GM18873 (cell line): Measurements from ENCODE around the gene HECW1.

Experiments
- ATAC-seq: cut with Tn5 transposase; IDR thresholded peaks from one replicate; pipeline ENCODE4 v1.9.1; 2021; ENCODE audit warnings: mild to moderate bottlenecking, moderate library complexity, moderate number of reproducible peaks; ENCODE audit not compliant: unreplicated experiment, low FRiP score

Gene HECW1

GRCh38 chr7:43396187-43396740 is 283.8 kb downstream of the HECW1 start:
- no peak for ATAC-seq

- no peak for ATAC-seq
These were observed 286.4 kb downstream of the HECW1 start for GRCh38 chr7:43398831-43399230.

DNA sequence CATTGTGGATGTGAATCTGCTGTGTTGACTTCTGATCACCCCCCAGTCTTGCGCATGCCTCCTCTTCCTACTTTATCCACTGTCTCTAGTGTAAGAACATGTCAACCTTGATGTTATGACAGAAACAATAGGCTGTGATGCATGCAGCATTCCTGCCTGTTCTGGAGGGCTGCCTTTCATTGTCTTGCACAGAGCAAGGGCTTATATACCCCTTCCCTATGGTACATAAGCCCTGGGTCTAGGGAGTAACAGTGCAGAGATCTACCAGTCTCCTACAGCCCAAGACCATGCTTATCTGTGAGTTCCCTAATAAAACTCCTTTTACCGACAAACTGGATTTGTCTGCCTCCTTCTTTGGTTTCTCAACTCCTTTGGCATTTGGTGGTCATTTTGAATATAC is 293.5 kb downstream of the HECW1 start:
- no peak for ATAC-seq

DNA sequence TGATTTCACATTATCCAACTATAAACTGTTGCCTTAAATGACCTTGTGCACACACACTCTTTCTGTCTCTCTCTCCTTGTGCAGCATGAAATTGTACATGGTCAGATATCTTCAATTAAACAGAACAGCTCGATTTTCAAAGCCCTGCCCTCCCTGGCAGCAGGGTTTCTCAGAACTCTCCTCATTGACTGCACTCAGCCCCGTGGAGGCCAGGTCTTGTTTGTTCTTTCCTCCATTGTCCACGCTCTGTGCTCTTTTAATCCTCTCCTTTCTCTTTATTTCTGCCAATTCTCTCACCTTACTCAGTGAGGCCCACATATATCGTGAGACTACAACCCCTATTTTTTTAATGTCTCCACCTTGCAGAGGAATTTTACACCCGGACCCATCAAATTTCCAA is 294.5 kb downstream of the HECW1 start:
- no peak for ATAC-seq

GRCh38 chr7:43408981-43409380 is 296.5 kb downstream of the HECW1 start:
- no peak for ATAC-seq

- no peak for ATAC-seq
These were observed 305.0 kb downstream of the HECW1 start for GRCh38 chr7:43417455-43417854.

GRCh38 chr7:43430411-43430810 is 318.0 kb downstream of the HECW1 start:
- ATAC-seq = no peak

GRCh38 chr7:43431020-43431595 is 318.7 kb downstream of the HECW1 start:
- no peak for ATAC-seq

DNA sequence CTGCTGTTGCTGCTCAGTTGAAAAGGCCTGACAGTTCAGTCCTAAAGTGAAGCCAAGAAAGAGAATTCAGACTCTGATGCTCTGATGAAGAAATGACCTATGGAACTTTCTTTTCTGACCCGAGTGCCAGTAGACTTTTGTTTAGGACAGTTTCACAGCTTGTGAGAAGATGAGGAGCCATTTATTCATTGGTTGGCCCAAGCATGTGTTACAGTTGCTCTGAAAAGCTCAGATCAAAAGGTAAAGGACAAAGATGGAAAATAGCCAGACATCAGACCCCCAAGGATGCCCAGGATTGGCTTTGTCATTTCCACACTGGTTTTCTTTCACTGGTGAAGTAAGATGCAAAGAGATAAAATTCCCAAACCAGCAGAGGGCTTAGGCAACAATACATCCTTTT is 321.2 kb downstream of the HECW1 start:
- ATAC-seq = no peak

GRCh38 chr7:43437001-43437400 is 324.6 kb downstream of the HECW1 start:
- ATAC-seq = no peak

DNA sequence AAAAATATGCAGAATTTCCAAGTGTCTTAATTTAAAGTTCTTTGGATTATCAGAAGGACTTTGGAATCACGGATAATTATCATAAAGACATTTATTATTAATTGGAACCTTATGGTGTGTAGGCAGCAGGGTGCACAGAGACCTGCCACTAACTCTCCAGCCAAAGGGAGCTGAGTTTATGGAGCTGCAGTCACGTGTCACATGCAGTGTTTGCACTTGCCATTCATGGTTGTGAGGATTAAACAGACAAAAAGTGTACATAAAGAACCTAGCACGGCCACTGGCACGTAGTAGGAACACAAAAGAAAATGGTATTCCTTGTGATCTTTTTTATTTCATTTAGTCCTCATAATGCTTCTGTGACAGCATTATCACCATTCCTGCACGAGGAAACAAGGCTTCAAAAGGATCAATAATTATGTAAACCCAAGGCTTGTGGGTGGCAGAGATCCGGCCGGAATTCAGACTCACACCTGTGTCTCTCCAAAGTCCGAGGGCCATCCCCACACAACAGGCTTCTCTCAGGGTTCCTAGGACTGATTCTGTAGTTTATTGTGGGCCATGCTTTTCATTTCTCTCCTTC is 326.5 kb downstream of the HECW1 start:
- no peak for ATAC-seq

GRCh38 chr7:43439631-43440401 is 327.4 kb downstream of the HECW1 start:
- ATAC-seq = no peak

GRCh38 chr7:43441231-43442130 is 329.0 kb downstream of the HECW1 start:
- no peak for ATAC-seq

DNA sequence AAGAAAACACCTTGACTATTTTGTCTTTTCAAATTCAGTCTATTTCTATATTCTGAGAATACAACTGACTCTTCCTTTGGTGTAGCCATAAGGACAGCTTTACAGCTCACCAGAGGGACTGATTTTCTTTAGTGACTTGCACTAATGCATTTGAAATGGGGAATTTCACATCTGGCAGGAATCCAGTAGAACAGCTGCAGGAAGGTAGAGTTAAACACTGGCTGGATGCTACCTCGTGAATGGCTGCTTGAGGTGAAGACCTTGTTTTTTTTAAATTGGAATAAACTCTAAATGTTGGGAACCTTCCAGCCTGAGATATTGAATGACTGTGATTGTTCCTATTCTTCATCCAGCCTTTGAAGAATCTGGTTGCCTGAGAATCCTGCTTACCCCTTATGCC is 330.9 kb downstream of the HECW1 start:
- no peak for ATAC-seq

DNA sequence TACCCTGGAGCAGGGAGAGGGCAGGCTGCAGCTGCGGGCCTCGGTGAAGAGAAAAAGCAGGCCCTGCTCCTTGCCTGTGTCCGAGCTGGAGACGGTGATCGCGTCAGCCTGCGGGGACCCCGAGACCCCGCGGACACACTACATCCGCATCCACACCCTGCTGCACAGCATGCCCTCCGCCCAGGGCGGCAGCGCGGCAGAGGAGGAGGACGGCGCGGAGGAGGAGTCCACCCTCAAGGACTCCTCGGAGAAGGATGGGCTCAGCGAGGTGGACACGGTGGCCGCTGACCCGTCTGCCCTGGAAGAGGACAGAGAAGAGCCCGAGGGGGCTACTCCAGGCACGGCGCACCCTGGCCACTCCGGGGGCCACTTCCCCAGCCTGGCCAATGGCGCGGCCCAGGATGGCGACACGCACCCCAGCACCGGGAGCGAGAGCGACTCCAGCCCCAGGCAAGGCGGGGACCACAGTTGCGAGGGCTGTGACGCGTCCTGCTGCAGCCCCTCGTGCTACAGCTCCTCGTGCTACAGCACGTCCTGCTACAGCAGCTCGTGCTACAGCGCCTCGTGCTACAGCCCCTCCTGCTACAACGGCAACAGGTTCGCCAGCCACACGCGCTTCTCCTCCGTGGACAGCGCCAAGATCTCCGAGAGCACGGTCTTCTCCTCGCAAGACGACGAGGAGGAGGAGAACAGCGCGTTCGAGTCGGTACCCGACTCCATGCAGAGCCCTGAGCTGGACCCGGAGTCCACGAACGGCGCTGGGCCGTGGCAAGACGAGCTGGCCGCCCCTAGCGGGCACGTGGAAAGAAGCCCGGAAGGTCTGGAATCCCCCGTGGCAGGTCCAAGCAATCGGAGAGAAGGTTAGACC is 332.5 kb downstream of the HECW1 start:
- ATAC-seq = no peak

DNA sequence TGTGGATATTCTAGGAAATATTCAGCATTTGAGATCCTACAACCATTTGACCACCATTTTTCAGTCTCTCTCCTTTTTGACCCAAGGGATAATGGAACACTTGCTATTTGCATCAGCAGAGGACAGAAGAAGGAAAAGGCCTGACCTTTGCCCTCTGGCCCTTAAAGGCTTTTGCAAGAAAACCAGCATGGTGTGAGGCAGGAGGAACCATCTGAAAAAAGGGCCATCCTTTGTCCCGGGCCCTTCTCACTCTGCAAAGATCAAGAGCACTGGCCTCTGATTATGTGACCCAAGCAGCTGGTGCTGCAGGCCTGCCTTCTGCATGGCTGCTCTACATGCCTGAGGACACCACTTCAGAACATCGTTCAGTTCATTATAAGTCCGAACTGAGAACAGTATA is 337.1 kb downstream of the HECW1 start:
- no peak for ATAC-seq

GRCh38 chr7:43450894-43451293 is 338.4 kb downstream of the HECW1 start:
- ATAC-seq = no peak

GRCh38 chr7:43454936-43455518 is 342.6 kb downstream of the HECW1 start:
- peak; percentile 48 for ATAC-seq

- no peak for ATAC-seq
These were observed 343.8 kb downstream of the HECW1 start for GRCh38 chr7:43456200-43456599.
